Testis (tissue), 3 donors: ENCODE results near the gene TMEM126A. TPM values are rescaled to one million over a fixed set of nuclear protein-coding genes. Genes with fewer than 3 reads are reported as not detected.
"Not testable (repeated sequence)": the region's sequence is repeated elsewhere in the genome, so short reads cannot be mapped to it uniquely, and the experiment has no call there.

ENCODE experiments used
- DNase-seq: peaks from one replicate; pipeline ENCODE4 v3.0.0-alpha.2; 2019
- H3K27ac ChIP-seq, 2 donors: fragments of 200-600 bp; sonication (generic); one replicate each; pipeline ENCODE4 v1.5.1; 2019
- H3K27me3 ChIP-seq: fragments of 200-600 bp; sonication (generic); one replicate; pipeline ENCODE4 v1.5.1; 2019
- H3K36me3 ChIP-seq: fragments of 200-600 bp; sonication (generic); one replicate; pipeline ENCODE4 v1.5.1; 2017; ENCODE audit warnings: low read depth; ENCODE audit errors: missing control alignments
- H3K4me1 ChIP-seq: fragments of 200-600 bp; sonication (generic); one replicate; pipeline ENCODE4 v1.5.1; 2019
- H3K4me3 ChIP-seq, 2 donors: fragments of 200-600 bp; sonication (generic); one replicate each; pipeline ENCODE4 v1.5.1; 2017 to 2019
- H3K9me3 ChIP-seq: fragments of 200-600 bp; sonication (generic); one replicate; pipeline ENCODE4 v1.5.1; 2017
- CTCF ChIP-seq, 3 experiments: fragments of 450-650 bp in 2 of 3; fragments of 200-600 bp in 1 of 3; sonication (generic) in 1 of 3; IDR thresholded peaks; one replicate each; pipeline ENCODE4 v1.5.1; 2016 to 2019; ENCODE audit warnings: antibody characterized with exemption in 3 of 3, mild to moderate bottlenecking in 2 of 3, moderate library complexity in 1 of 3
- POLR2A ChIP-seq: fragments of 450-650 bp; IDR thresholded peaks from one replicate; pipeline ENCODE4 v1.6.1; 2017; ENCODE audit warnings: antibody characterized with exemption, mild to moderate bottlenecking, moderate library complexity
- WGBS, 2 donors: methylation state at CpG; one replicate each; pipeline ENCODE4 v1.1.5; 2018; 5-methylcytosine and 5-hydroxymethylcytosine counted together
- intact Hi-C: fragments of 100-400 bp; cut with DNase I; formaldehyde crosslinking; loops from one replicate; pipeline ENCODE4 v1.15.1; 2023; ENCODE audit warnings: low total_unique reads
- polyA plus RNA-seq: library from polyadenylated mRNA; stranded (reverse); fragments of 350-450 nt; fragmentation: Illumina TruSeq; extraction: RNeasy Lipid Tissue Mini Kit (QIAGEN cat#74804); gene quantifications from one replicate; pipeline ENCODE4 v1.2.3, GENCODE V29; 2014; ENCODE audit warnings: low read depth, low replicate concordance; ENCODE audit not compliant: insufficient read depth
- total RNA-seq, 2 donors: library from RNA; depleted of rRNA; stranded (reverse); fragments of >200 nt; gene quantifications; one replicate each; pipeline ENCODE4 v1.2.3, GENCODE V29; 2016

TMEM126A gene
- total and polyA plus RNA-seq, 3 donors from 2014 or later, result 19.5 to 75.4 (median 29.2) TPM

DNA sequence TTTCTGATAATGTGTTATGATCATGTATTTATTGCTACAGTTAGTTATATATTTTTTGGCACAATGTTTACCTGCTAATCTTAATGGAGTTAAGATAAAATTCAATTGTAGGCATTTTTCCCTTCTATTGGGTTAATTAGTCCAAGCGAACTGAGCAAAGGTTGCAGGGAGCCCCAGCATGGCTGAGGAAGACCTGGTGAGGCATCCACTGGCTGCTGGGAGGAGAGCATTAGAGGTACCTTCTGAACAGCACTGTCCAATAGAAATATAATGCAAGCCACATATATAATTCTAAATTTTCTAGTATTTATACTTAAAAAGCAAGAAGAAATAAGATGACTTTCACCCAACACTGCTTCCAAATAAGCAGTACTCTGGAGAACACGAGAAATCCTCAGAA, 689 bp upstream of the TMEM126A start:
- Histone ChIP-seq H3K27me3 (no peaks in the 10 kb centered on the region), H3K27ac (peak overlapping the region; percentile 71 to 84), H3K36me3 (no peaks in the 10 kb centered on the region), H3K9me3 (no peaks in the 10 kb centered on the region), H3K4me1 (peaks cover 11% of the 10 kb centered on the region), H3K4me3 (peak overlapping the region; percentile 70 to 82)
- no peak for TF ChIP-seq CTCF (IDR thresholded peaks at IDR 0.05)
- TF ChIP-seq POLR2A, result no peak
- intact Hi-C loops, result no loop called here
- WGBS, 2 donors, result 9 to 10% methylated on average over 2 of the region's 2 CpGs
- DNase-seq, result no peak

DNA sequence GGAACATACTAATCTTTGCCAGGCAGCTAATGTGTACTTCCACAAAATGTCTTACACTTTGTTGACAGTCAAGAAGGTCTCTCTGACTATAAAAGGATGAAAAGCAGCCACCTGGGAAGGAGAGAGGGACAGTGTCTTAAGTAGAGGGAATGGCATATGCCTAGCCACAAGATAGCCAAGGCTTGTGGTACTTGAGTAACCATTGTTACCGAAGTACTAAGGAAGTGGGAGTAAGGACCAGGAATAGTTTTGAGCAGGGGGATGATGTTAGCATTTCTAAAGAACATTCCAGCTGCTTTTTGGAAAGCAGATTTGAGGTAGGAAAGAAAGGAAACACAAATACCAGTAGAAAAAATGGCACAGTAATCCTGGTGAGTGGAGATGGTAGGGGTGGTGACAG, 3.4 kb downstream of the TMEM126A start:
- TF ChIP-seq POLR2A, result no peak
- no peak for TF ChIP-seq CTCF (IDR thresholded peaks at IDR 0.05)
- WGBS, 2 donors, result 77 to 80% methylated on average over 1 of the region's 1 CpG
- DNase-seq, result no peak
- intact Hi-C loops, result no loop called here
- H3K36me3 ChIP-seq, result no peaks in the 10 kb centered on the region
- no peak overlapping the region for H3K27ac ChIP-seq
- H3K9me3 ChIP-seq, result no peaks in the 10 kb centered on the region
- H3K4me1 ChIP-seq, result peaks cover 11% of the 10 kb centered on the region
- H3K4me3 ChIP-seq, result no peak overlapping the region
- H3K27me3 ChIP-seq, result no peaks in the 10 kb centered on the region

- no peak overlapping the region for H3K27ac ChIP-seq
- WGBS, 2 donors, result 67 to 77% methylated on average over 3 of the region's 3 CpGs
- no peak overlapping the region for H3K4me3 ChIP-seq
- no peak for DNase-seq
- TF ChIP-seq CTCF (IDR thresholded peaks at IDR 0.05) (no peak), POLR2A (no peak)
- H3K36me3 ChIP-seq, result no peaks in the 10 kb centered on the region
- intact Hi-C loops, result no loop called here
- H3K4me1 ChIP-seq, result peaks cover 11% of the 10 kb centered on the region
- H3K9me3 ChIP-seq, result no peaks in the 10 kb centered on the region
- H3K27me3 ChIP-seq, result no peaks in the 10 kb centered on the region
Observed at GRCh38 chr11:85652786-85653447, 5.2 kb downstream of the TMEM126A start.

DNA sequence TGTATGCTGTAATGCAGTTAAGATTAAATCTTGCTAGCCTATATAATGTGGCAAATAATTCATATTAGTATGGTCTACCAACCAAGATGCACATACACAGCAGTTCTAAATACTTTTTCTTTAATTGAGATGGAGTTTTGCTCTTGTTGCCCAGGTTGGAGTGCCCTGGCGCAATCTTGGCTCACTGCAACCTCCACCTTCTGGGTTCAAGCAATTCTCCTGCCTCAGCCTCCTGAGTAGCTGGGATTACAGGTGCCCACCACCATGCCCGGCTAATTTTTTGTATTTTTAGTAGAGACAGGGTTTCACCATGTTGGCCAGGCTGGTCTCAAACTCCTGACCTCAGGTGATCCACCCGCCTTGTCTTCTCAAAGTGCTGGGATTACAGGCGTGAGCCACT, 6.6 kb downstream of the TMEM126A start:
- intact Hi-C loops, H3K36me3 ChIP-seq, H3K27me3 ChIP-seq, H3K4me3 ChIP-seq, H3K9me3 ChIP-seq, H3K27ac ChIP-seq, DNase-seq, H3K4me1 ChIP-seq: not testable (repeated sequence)
- 97% methylated on average over 4 of the region's 4 CpGs for WGBS, 2 donors

DNA sequence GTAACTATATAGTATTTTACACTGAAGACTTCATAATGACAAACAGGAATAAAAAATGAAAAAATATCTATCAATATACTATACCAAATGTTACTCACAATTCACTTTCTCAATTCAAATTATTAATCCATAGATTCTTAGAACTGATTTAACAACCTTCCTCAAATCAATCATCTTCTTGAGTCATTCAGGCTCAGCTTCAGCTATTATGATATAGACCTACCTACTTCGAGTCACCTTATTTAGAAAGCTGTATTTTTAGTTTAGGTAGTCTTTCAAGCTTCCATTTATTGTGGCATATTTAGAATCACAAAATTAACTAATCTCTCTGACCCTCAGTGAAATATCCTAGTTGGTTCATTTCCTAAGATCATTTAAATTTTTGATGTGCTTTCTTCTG, 9.0 kb downstream of the TMEM126A start:
- no peak for DNase-seq
- intact Hi-C loops, result no loop called here
- no peaks in the 10 kb centered on the region for H3K27me3 ChIP-seq
- no peak overlapping the region for H3K4me3 ChIP-seq
- H3K36me3 ChIP-seq, result no peaks in the 10 kb centered on the region
- WGBS, 2 donors, result 92 to 100% methylated on average over 1 of the region's 1 CpG
- TF ChIP-seq POLR2A (no peak), CTCF (IDR thresholded peaks at IDR 0.05) (no peak)
- no peak overlapping the region for H3K27ac ChIP-seq
- H3K4me1 ChIP-seq, result peaks cover 24% of the 10 kb centered on the region
- H3K9me3 ChIP-seq, result no peaks in the 10 kb centered on the region
